Choroid plexus epithelial cell (primary cell): ENCODE results near the gene ELK4.

Source experiments
- DNase-seq: peaks from one replicate; pipeline ENCODE4 v3.0.0-alpha.2; 2010; ENCODE audit warnings: low read depth
- H3K4me3 ChIP-seq: 2 replicates; pipeline ENCODE4 v1.5.1; 2011; ENCODE audit warnings: low read depth, mild to moderate bottlenecking, control low read depth, low read length, moderate library complexity
- TF ChIP-seq, protein P1 (sequence below): conservative IDR thresholded peaks from 2 replicates; pipeline ENCODE4 v1.5.1; 2011; ENCODE audit warnings: low read depth, mild to moderate bottlenecking, control low read depth, inconsistent platforms, low read length, moderate library complexity

ELK4 gene

DNA sequence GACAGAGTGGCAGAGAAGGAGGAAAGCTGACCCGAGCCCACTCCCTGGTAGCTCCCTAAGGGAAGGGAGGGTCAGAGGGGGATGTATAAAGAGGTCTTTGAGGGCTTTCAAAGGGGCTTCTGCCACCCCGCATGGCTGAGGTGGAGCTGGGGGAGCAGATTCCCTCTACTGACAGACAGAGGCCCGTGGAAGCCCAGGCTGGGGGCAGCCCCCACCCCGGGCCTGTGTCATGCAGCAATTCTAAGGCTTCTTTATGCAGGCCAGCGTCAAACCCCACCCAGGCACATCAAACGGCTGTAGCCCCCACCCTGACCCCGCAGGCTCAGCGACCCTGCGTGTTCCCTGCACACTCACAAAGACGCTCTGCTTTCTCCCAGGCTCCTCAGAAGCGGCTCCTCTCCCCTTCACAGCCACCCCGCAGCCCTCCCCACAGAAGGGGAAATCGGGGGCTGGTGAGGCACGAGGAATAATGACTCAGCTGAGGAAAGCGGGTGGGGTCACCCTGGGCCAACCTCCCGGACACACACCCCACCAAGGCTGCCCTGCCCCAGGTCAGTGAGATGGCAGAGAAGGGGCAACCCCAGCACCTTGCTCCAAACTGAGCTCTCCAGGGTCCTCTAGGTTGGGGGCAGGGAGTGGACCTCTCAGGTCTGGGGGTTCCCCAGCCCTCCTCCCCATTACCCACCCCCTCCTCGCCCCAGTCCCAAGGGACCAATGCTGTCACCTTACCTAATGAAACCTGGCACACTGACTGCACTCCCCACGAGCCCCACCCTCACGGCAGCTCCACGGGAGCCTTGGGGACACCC is 37.7 kb upstream of the ELK4 start:
- DNase-seq = no peak
- H3K4me3 ChIP-seq = no peak overlapping the region
- TF ChIP-seq, protein P1, sequence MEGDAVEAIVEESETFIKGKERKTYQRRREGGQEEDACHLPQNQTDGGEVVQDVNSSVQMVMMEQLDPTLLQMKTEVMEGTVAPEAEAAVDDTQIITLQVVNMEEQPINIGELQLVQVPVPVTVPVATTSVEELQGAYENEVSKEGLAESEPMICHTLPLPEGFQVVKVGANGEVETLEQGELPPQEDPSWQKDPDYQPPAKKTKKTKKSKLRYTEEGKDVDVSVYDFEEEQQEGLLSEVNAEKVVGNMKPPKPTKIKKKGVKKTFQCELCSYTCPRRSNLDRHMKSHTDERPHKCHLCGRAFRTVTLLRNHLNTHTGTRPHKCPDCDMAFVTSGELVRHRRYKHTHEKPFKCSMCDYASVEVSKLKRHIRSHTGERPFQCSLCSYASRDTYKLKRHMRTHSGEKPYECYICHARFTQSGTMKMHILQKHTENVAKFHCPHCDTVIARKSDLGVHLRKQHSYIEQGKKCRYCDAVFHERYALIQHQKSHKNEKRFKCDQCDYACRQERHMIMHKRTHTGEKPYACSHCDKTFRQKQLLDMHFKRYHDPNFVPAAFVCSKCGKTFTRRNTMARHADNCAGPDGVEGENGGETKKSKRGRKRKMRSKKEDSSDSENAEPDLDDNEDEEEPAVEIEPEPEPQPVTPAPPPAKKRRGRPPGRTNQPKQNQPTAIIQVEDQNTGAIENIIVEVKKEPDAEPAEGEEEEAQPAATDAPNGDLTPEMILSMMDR = no peak

DNA sequence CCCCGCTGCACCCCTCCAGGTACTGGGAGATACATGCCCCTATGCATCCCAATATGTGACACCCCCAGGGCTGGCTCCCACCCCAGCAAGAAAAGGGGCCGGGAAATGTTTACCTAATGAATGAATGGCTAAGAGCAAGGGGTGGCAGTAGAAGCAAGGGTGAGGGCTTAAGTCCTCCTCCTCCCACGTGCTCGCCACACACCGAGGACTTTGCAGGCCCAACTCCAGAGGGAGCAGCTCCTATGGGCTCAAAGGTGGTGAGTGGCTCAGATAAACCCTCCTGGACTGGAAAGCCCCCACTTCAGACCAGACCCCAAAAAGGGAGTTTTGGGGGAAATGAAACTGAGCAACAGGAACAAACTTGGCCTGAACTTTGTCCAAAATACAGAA is 37.1 kb upstream of the ELK4 start:
- no peak for DNase-seq
- H3K4me3 ChIP-seq = no peak overlapping the region
- TF ChIP-seq, protein P1 = peak; percentile 16

DNA sequence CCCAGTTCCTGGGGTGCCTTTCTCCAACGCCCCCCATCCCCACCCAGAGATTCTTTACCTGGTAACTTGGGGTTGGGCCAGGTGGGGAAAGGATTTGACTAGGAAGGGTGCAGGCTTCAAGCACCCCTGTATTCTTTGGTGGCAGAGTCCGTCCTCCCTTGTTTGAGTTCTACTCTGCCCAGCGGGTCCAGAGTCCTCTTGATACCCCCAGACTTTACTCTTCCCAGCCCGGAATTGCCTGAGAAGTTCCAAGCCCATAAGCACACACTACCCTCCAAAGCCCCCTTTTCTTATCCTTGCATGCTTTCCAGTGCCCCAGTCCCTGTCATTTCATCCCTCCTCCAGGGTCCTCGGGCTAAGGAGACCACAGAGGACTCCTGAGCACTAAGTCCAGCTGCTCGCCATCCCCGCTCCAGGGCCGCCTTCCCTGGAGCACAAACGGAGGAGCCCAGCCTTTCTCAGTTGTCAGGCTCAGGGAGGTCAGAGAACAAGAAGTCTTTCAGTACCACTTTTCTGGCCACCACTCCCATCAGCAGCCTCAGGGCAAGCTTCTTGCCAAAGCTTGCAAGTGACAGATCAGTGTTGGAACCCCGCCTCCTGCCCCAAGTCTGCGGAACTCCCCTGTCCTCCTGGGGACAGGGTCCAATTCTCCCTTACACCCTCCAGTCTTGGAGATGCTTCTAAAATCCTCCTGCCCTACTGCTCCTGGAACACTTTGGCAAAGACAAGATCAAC is 36.3 kb upstream of the ELK4 start:
- TF ChIP-seq, protein P1 = no peak
- no peak overlapping the region for H3K4me3 ChIP-seq
- no peak for DNase-seq

DNA sequence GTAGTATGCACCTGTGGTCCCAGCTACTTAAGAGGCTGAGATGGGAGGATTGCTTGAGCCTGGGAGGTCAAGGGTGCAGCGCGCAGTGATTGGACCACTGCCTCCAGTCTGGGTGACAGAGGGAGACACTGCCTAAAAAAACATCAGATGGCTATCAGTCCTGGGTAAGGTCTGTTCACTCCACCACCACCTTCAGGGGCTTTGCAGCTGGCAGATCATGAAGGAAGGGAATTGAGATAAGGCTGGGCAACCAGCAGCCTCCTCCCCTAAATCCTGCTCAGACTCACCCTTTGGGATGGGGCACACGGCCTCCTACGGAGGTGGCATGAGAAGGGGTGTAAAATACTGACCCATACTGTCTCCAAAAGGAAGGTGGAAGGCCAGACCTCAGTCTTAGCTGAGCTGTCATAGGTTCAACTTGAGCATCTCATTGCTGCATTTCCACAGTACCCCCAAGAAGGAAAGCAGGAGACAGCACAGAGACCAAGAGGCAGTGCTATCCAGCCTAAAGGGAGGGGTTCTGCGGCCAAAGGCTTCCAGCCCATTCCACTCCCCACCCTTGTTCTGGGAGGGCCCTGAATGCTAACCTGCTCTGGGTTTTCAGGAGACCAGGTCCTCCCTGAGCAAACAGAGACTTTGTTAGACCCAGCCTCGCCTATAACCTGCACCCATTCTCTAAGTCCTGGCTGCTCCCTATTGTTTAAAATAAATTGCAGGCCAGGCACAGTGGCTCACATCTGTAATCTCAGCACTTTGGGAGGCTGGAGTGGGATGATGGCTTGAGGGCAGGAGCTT is 34.8 kb upstream of the ELK4 start:
- no peak overlapping the region for H3K4me3 ChIP-seq
- no peak for DNase-seq
- TF ChIP-seq, protein P1 = no peak

DNA sequence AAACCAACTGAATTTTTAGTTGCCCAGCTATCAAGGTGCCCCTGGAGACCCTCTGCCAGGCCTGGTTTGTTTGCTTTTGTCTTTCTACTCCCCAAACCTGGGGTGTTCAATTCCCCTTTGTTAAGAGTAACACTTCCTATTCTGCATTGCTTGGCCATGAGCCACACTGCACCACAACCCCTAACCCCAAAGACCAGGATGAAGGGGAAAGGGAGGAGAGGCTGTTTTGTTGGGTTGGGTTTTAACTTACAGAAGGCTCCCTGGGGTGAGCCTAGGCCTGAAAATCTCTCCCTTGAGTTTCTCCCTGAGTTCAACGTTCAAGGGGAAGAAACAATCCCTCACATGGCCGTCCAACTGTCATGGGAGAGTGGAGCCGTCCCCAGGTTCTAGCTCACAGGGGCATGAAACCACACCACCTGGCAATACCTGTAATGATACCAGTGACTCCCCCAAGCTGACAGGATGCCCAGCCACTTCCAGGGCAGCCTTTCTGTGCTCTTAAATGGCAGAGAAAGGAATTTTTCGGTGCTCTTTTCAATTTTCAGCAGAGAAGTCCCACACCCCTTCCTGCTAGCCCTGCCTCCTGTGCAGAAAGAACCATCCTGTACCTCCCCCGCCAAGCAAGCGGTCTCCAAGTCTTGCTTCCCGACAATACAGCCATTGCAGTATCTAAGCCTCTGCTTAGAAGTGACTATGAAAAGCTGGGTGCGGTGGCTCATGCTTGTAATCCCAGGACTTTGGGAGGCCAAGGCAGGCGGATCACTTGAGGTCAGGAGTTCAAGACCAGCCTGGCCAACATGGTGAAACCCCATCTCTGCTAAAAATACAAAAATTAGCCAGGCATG is 33.6 kb upstream of the ELK4 start:
- no peak overlapping the region for H3K4me3 ChIP-seq
- no peak for DNase-seq

More for the DNA sequence above, 33.6 kb upstream of the ELK4 start:
- TF ChIP-seq, protein P1 = no peak
